ENCODE data around the gene HOXA5.

DNA sequence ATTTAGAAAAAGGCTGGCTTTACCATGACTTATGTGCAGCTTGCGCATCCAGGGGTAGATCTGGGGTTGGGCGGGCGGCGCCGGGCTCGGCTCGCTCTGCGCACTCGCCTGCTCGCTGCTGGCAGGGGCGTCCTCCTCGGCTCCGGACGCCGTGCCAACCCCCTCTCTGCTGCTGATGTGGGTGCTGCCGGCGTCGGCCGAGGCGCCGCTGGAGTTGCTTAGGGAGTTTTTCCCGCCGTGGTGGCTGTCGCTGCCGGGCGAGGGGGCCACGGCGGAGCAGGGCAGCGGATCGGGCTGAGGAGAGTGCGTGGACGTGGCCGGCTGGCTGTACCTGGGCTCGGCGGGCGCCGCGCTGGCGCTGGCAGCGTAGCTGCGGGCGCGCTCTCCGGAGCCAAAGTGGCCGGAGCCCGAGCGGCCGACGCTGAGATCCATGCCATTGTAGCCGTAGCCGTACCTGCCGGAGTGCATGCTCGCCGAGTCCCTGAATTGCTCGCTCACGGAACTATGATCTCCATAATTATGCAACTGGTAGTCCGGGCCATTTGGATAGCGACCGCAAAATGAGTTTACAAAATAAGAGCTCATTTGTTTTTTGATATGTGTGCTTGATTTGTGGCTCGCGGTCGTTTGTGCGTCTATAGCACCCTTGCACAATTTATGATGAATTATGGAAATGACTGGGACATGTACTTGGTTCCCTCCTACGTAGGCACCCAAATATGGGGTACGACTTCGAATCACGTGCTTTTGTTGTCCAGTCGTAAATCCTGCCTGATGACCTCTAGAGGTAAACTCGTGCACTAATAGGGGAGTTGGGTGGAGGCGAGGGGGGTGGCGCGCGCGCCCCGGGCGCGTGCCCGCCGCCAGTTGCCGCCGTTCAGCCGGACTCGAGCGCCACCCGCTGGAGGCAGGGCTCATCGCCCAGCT lies at the start of gene HOXA5:
- TF ChIP-seq, protein P1, sequence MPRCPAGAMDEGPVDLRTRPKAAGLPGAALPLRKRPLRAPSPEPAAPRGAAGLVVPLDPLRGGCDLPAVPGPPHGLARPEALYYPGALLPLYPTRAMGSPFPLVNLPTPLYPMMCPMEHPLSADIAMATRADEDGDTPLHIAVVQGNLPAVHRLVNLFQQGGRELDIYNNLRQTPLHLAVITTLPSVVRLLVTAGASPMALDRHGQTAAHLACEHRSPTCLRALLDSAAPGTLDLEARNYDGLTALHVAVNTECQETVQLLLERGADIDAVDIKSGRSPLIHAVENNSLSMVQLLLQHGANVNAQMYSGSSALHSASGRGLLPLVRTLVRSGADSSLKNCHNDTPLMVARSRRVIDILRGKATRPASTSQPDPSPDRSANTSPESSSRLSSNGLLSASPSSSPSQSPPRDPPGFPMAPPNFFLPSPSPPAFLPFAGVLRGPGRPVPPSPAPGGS (IDR thresholded peaks at IDR 0.05; ENCODE audit: borderline replicate concordance, insufficient read depth, low read depth, low read length, poor library complexity, severe bottlenecking): no peak
- TF ChIP-seq, protein P2, sequence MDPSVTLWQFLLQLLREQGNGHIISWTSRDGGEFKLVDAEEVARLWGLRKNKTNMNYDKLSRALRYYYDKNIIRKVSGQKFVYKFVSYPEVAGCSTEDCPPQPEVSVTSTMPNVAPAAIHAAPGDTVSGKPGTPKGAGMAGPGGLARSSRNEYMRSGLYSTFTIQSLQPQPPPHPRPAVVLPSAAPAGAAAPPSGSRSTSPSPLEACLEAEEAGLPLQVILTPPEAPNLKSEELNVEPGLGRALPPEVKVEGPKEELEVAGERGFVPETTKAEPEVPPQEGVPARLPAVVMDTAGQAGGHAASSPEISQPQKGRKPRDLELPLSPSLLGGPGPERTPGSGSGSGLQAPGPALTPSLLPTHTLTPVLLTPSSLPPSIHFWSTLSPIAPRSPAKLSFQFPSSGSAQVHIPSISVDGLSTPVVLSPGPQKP (IDR thresholded peaks at IDR 0.05; ENCODE audit: low read depth, low read length): no peak
- TF ChIP-seq EZH2 (IDR thresholded peaks at IDR 0.05; ENCODE audit: borderline replicate concordance, control insufficient read depth, low read depth, low read length): no peak
- no peak for TF ChIP-seq SPI1 (IDR thresholded peaks at IDR 0.05; ENCODE audit: borderline replicate concordance, insufficient read depth, low read depth, low read length)
- TF ChIP-seq, protein P3, sequence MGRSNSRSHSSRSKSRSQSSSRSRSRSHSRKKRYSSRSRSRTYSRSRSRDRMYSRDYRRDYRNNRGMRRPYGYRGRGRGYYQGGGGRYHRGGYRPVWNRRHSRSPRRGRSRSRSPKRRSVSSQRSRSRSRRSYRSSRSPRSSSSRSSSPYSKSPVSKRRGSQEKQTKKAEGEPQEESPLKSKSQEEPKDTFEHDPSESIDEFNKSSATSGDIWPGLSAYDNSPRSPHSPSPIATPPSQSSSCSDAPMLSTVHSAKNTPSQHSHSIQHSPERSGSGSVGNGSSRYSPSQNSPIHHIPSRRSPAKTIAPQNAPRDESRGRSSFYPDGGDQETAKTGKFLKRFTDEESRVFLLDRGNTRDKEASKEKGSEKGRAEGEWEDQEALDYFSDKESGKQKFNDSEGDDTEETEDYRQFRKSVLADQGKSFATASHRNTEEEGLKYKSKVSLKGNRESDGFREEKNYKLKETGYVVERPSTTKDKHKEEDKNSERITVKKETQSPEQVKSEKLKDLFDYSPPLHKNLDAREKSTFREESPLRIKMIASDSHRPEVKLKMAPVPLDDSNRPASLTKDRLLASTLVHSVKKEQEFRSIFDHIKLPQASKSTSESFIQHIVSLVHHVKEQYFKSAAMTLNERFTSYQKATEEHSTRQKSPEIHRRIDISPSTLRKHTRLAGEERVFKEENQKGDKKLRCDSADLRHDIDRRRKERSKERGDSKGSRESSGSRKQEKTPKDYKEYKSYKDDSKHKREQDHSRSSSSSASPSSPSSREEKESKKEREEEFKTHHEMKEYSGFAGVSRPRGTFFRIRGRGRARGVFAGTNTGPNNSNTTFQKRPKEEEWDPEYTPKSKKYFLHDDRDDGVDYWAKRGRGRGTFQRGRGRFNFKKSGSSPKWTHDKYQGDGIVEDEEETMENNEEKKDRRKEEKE (IDR thresholded peaks at IDR 0.05): no peak
- TF ChIP-seq, protein P4, sequence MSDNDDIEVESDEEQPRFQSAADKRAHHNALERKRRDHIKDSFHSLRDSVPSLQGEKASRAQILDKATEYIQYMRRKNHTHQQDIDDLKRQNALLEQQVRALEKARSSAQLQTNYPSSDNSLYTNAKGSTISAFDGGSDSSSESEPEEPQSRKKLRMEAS (IDR thresholded peaks at IDR 0.05; ENCODE audit: low read depth, low read length): no peak
- TF ChIP-seq NFYB (IDR thresholded peaks at IDR 0.05; ENCODE audit: insufficient read depth, low read depth, low read length): no peak
- TF ChIP-seq, protein P5, sequence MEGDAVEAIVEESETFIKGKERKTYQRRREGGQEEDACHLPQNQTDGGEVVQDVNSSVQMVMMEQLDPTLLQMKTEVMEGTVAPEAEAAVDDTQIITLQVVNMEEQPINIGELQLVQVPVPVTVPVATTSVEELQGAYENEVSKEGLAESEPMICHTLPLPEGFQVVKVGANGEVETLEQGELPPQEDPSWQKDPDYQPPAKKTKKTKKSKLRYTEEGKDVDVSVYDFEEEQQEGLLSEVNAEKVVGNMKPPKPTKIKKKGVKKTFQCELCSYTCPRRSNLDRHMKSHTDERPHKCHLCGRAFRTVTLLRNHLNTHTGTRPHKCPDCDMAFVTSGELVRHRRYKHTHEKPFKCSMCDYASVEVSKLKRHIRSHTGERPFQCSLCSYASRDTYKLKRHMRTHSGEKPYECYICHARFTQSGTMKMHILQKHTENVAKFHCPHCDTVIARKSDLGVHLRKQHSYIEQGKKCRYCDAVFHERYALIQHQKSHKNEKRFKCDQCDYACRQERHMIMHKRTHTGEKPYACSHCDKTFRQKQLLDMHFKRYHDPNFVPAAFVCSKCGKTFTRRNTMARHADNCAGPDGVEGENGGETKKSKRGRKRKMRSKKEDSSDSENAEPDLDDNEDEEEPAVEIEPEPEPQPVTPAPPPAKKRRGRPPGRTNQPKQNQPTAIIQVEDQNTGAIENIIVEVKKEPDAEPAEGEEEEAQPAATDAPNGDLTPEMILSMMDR (IDR thresholded peaks at IDR 0.05 in 2 of 3, conservative IDR thresholded peaks at IDR 0.05 in 1 of 3; ENCODE audit: control insufficient read depth in 2 of 3, extremely low read depth in 1 of 3, insufficient read depth in 1 of 3, low read depth in 3 of 3, low read length in 3 of 3): 0 out of 6 replicates have a peak, but pooled peaks of 1 of the 3 experiments have one; percentile 30
- TF ChIP-seq, protein P6, sequence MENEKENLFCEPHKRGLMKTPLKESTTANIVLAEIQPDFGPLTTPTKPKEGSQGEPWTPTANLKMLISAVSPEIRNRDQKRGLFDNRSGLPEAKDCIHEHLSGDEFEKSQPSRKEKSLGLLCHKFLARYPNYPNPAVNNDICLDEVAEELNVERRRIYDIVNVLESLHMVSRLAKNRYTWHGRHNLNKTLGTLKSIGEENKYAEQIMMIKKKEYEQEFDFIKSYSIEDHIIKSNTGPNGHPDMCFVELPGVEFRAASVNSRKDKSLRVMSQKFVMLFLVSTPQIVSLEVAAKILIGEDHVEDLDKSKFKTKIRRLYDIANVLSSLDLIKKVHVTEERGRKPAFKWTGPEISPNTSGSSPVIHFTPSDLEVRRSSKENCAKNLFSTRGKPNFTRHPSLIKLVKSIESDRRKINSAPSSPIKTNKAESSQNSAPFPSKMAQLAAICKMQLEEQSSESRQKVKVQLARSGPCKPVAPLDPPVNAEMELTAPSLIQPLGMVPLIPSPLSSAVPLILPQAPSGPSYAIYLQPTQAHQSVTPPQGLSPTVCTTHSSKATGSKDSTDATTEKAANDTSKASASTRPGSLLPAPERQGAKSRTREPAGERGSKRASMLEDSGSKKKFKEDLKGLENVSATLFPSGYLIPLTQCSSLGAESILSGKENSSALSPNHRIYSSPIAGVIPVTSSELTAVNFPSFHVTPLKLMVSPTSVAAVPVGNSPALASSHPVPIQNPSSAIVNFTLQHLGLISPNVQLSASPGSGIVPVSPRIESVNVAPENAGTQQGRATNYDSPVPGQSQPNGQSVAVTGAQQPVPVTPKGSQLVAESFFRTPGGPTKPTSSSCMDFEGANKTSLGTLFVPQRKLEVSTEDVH (IDR thresholded peaks at IDR 0.05; ENCODE audit: low read depth, partially characterized antibody): no peak
- TF ChIP-seq KDM1A (IDR thresholded peaks at IDR 0.05; ENCODE audit: borderline replicate concordance): no peak
